HEK293 (cell line): ENCODE data around the gene INPP5B.

Source experiments
- CTCF ChIA-PET: fragments of 350-600 bp; formaldehyde crosslinking; extraction: SDS; loops from one replicate; lab custom pipeline; 2021; ENCODE audit warnings: antibody characterized with exemption; lab: Yijun Ruan, JAX
- POLR2A ChIA-PET: fragments of 300-600 bp; formaldehyde crosslinking; extraction: SDS; loops from one replicate; lab custom pipeline; 2020; ENCODE audit warnings: antibody characterized with exemption, inconsistent platforms; lab: Yijun Ruan, JAX
- H3K27ac ChIP-seq: fragments of 200-500 bp; sonication (Bioruptor generic); 2 replicates; pipeline ENCODE4 v1.5.1; 2014; ENCODE audit warnings: low read depth, low read length, control low read depth, inconsistent platforms; ENCODE audit errors: extremely low read depth
- H3K36me3 ChIP-seq, 2 experiments: fragments of 200-500 bp in 1 of 2; sonication (Bioruptor generic) in 1 of 2; 1 replicate in 1 of 2; 2 replicates in 1 of 2; pipeline ENCODE4 v1.5.1; 2014 to 2017; ENCODE audit warnings: inconsistent platforms in 2 of 2, low read length in 2 of 2; ENCODE audit not compliant: control insufficient read depth in 2 of 2, insufficient read depth in 1 of 2
- H3K4me1 ChIP-seq: fragments of 200-500 bp; sonication (Bioruptor generic); 2 replicates; pipeline ENCODE4 v1.5.1; 2014; ENCODE audit warnings: mild to moderate bottlenecking, low read length, inconsistent platforms; ENCODE audit not compliant: control insufficient read depth, insufficient read depth
- H3K4me3 ChIP-seq: 2 replicates; pipeline ENCODE4 v1.5.1; 2011; ENCODE audit warnings: low read depth, mild to moderate bottlenecking, control low read depth, low read length, moderate library complexity
- H3K9me3 ChIP-seq: fragments of 200-500 bp; sonication (Bioruptor generic); 2 replicates; pipeline ENCODE4 v1.5.1; 2014; ENCODE audit warnings: low read depth, low read length, inconsistent platforms; ENCODE audit not compliant: control insufficient read depth, insufficient read depth
- ATF2 ChIP-seq: fragments of 450-650 bp; formaldehyde crosslinking; IDR thresholded peaks from 2 replicates; pipeline ENCODE4 v1.5.1; 2016; ENCODE audit warnings: missing biosample characterization, missing genetic modification characterization, low read depth
- FEZF1 ChIP-seq: fragments of 450-650 bp; formaldehyde crosslinking; IDR thresholded peaks from 2 replicates; pipeline ENCODE4 v1.5.1; 2016; ENCODE audit warnings: missing biosample characterization, missing genetic modification characterization
- KLF17 ChIP-seq: fragments of 450-650 bp; formaldehyde crosslinking; IDR thresholded peaks from 2 replicates; pipeline ENCODE4 v1.5.1; 2016; ENCODE audit warnings: missing biosample characterization, missing genetic modification characterization
- MZF1 ChIP-seq: fragments of 450-650 bp; formaldehyde crosslinking; IDR thresholded peaks from 2 replicates; pipeline ENCODE4 v1.5.1; 2017; ENCODE audit warnings: missing biosample characterization, missing genetic modification characterization, borderline replicate concordance
- SCRT1 ChIP-seq: fragments of 450-650 bp; formaldehyde crosslinking; IDR thresholded peaks from 2 replicates; pipeline ENCODE4 v1.5.1; 2016; ENCODE audit warnings: missing biosample characterization, missing genetic modification characterization, borderline replicate concordance
- YY1 ChIP-seq: fragments of 450-650 bp; formaldehyde crosslinking; IDR thresholded peaks from 2 replicates; pipeline ENCODE4 v1.5.1; 2018; ENCODE audit warnings: missing biosample characterization, missing genetic modification characterization
- ZEB2 ChIP-seq: fragments of 450-650 bp; formaldehyde crosslinking; IDR thresholded peaks from 2 replicates; pipeline ENCODE4 v1.5.1; 2016; ENCODE audit warnings: missing biosample characterization, missing genetic modification characterization
- ZFP41 ChIP-seq: fragments of 450-650 bp; formaldehyde crosslinking; IDR thresholded peaks from 2 replicates; pipeline ENCODE4 v1.5.1; 2016; ENCODE audit warnings: missing biosample characterization, missing genetic modification characterization, borderline replicate concordance
- ZNF138 ChIP-seq: fragments of 450-650 bp; formaldehyde crosslinking; IDR thresholded peaks from 2 replicates; pipeline ENCODE4 v1.5.1; 2016; ENCODE audit warnings: missing biosample characterization, missing genetic modification characterization, borderline replicate concordance
- ZNF140 ChIP-seq: fragments of 450-650 bp; formaldehyde crosslinking; IDR thresholded peaks from 2 replicates; pipeline ENCODE4 v1.5.1; 2016; ENCODE audit warnings: missing biosample characterization, missing genetic modification characterization
- ZNF324 ChIP-seq: fragments of 450-650 bp; formaldehyde crosslinking; IDR thresholded peaks from 2 replicates; pipeline ENCODE4 v1.5.1; 2016; ENCODE audit warnings: missing biosample characterization, missing genetic modification characterization
- ZNF37A ChIP-seq: fragments of 450-650 bp; IDR thresholded peaks from 2 replicates; pipeline ENCODE4 v1.5.1; 2018; ENCODE audit warnings: missing biosample characterization, missing genetic modification characterization
- ZNF404 ChIP-seq: fragments of 450-650 bp; formaldehyde crosslinking; IDR thresholded peaks from 2 replicates; pipeline ENCODE4 v1.5.1; 2017; ENCODE audit warnings: missing biosample characterization, missing genetic modification characterization
- ZNF426 ChIP-seq: fragments of 450-650 bp; formaldehyde crosslinking; IDR thresholded peaks from 2 replicates; pipeline ENCODE4 v1.5.1; 2017; ENCODE audit warnings: missing biosample characterization, missing genetic modification characterization, mild to moderate bottlenecking, inconsistent platforms, moderate library complexity
- ZNF433 ChIP-seq: fragments of 450-650 bp; formaldehyde crosslinking; IDR thresholded peaks from 2 replicates; pipeline ENCODE4 v1.5.1; 2016; ENCODE audit warnings: missing biosample characterization, missing genetic modification characterization, low read depth
- ZNF449 ChIP-seq: fragments of 450-650 bp; formaldehyde crosslinking; IDR thresholded peaks from 2 replicates; pipeline ENCODE4 v1.5.1; 2017; ENCODE audit warnings: missing biosample characterization, mild to moderate bottlenecking, missing genetic modification characterization, moderate library complexity
- ZNF473 ChIP-seq: fragments of 450-650 bp; formaldehyde crosslinking; IDR thresholded peaks from 2 replicates; pipeline ENCODE4 v1.5.1; 2017; ENCODE audit warnings: missing biosample characterization, missing genetic modification characterization
- ZNF514 ChIP-seq: fragments of 450-650 bp; formaldehyde crosslinking; IDR thresholded peaks from 2 replicates; pipeline ENCODE4 v1.5.1; 2016; ENCODE audit warnings: missing biosample characterization, missing genetic modification characterization
- ZNF558 ChIP-seq: fragments of 450-650 bp; formaldehyde crosslinking; IDR thresholded peaks from 2 replicates; pipeline ENCODE4 v1.5.1; 2016; ENCODE audit warnings: missing biosample characterization, missing genetic modification characterization
- ZNF596 ChIP-seq: fragments of 450-650 bp; IDR thresholded peaks from 2 replicates; pipeline ENCODE4 v1.5.0; 2018; ENCODE audit warnings: missing biosample characterization, mild to moderate bottlenecking, missing genetic modification characterization, moderate library complexity
- ZNF600 ChIP-seq: fragments of 450-650 bp; formaldehyde crosslinking; IDR thresholded peaks from 2 replicates; pipeline ENCODE4 v1.5.1; 2016; ENCODE audit warnings: missing biosample characterization, missing genetic modification characterization
- ZNF654 ChIP-seq: fragments of 450-650 bp; formaldehyde crosslinking; IDR thresholded peaks from 2 replicates; pipeline ENCODE4 v1.5.1; 2016; ENCODE audit warnings: low read depth, missing biosample characterization, missing genetic modification characterization
- ZNF664 ChIP-seq: fragments of 450-650 bp; formaldehyde crosslinking; IDR thresholded peaks from 2 replicates; pipeline ENCODE4 v1.5.1; 2016; ENCODE audit warnings: missing biosample characterization, missing genetic modification characterization
- ZNF707 ChIP-seq: fragments of 450-650 bp; formaldehyde crosslinking; IDR thresholded peaks from 2 replicates; pipeline ENCODE4 v1.5.1; 2016; ENCODE audit warnings: missing biosample characterization, missing genetic modification characterization
- ZSCAN4 ChIP-seq: fragments of 450-650 bp; formaldehyde crosslinking; IDR thresholded peaks from 2 replicates; pipeline ENCODE4 v1.5.1; 2017; ENCODE audit warnings: missing biosample characterization, missing genetic modification characterization
- ZSCAN5A ChIP-seq: fragments of 450-650 bp; formaldehyde crosslinking; IDR thresholded peaks from 2 replicates; pipeline ENCODE4 v1.5.1; 2016; ENCODE audit warnings: missing biosample characterization, missing genetic modification characterization

INPP5B gene

GRCh38 chr1:37841652-37842051 is 105.2 kb downstream of the INPP5B start:
- TF ChIP-seq ZNF654 (no peak), ZNF433 (tag by site-specific recombination) (no peak), ZNF514 (tag by site-specific recombination) (no peak), ZEB2 (tag by site-specific recombination) (no peak), KLF17 (tag by site-specific recombination) (no peak), ZNF449 (no peak), ZNF138 (tag by site-specific recombination) (no peak), ZSCAN4 (tag by site-specific recombination) (no peak), ZNF140 (tag by site-specific recombination) (no peak), ZNF404 (tag by site-specific recombination) (no peak), SCRT1 (tag by site-specific recombination) (no peak), ZNF664 (tag by site-specific recombination) (no peak), ATF2 (tag by site-specific recombination) (no peak), ZNF558 (tag by site-specific recombination) (no peak), ZNF707 (tag by site-specific recombination) (no peak)
- Histone ChIP-seq H3K36me3 (peaks cover 13 to 54% of the 10 kb centered on the region in 2 experiments), H3K4me3 (no peak overlapping the region), H3K4me1 (no peaks in the 10 kb centered on the region), H3K9me3 (no peaks in the 10 kb centered on the region), H3K27ac (no peak overlapping the region)
- POLR2A ChIA-PET, result interaction anchor here (1.3 to 1.8 kb wide), 2 partner anchors 18 to 34 kb away, joined by 4 to 7 read pairs; partner anchors contain the start of genes C1orf122, MTF1 and YRDC
- CTCF ChIA-PET, result interaction anchor here (1.7 kb wide), 1 partner anchor 30 kb away, joined by 7 read pairs; no protein-coding TSS in a partner anchor

- Histone ChIP-seq H3K4me3 (no peak overlapping the region), H3K27ac (no peak overlapping the region), H3K9me3 (no peaks in the 10 kb centered on the region), H3K36me3 (peaks cover 13 to 62% of the 10 kb centered on the region in 2 experiments), H3K4me1 (no peaks in the 10 kb centered on the region)
- TF ChIP-seq ZSCAN4 (tag by site-specific recombination), result no peak
- no peak for TF ChIP-seq ZNF426 (tag by site-specific recombination)
- TF ChIP-seq ZNF324 (tag by site-specific recombination), result no peak
- TF ChIP-seq YY1 (tag by site-specific recombination), result no peak
- no peak for TF ChIP-seq ZNF140 (tag by site-specific recombination)
- TF ChIP-seq ZNF37A (tag by site-specific recombination), result no peak
- no peak for TF ChIP-seq ZSCAN5A (tag by site-specific recombination)
- no peak for TF ChIP-seq ZNF473 (tag by site-specific recombination)
- TF ChIP-seq MZF1 (tag by site-specific recombination), result no peak
- TF ChIP-seq ZFP41 (tag by site-specific recombination), result no peak
- TF ChIP-seq ZNF600 (tag by site-specific recombination), result no peak
- TF ChIP-seq ZNF654, result no peak
- TF ChIP-seq ZNF596 (tag by site-specific recombination), result no peak
- TF ChIP-seq FEZF1 (tag by site-specific recombination), result no peak
- ChIA-PET CTCF (interaction anchor here (0.8 to 1.0 kb wide), 3 partner anchors 19 to 135 kb away, joined by 3 to 5 read pairs (median 5); partner anchors contain the start of gene MTF1), POLR2A (interaction anchor here (1.0 kb wide), 1 partner anchor 18 kb away, joined by 4 read pairs; no protein-coding TSS in a partner anchor)
Observed at GRCh38 chr1:37840711-37841110, 106.1 kb downstream of the INPP5B start.
